Breast epithelium (tissue), 3 donors: Measurements from ENCODE around the gene RAB44.

Source experiments
- POLR2A ChIP-seq: fragments of 450-650 bp; IDR thresholded peaks from one replicate; pipeline ENCODE4 v1.6.1; 2016; ENCODE audit warnings: antibody characterized with exemption, mild to moderate bottlenecking, moderate library complexity
- POLR2AphosphoS5 ChIP-seq, 3 donors: sonication (generic); formaldehyde crosslinking; IDR thresholded peaks; one replicate each; pipeline ENCODE4 v1.6.1; 2017; ENCODE audit warnings: antibody characterized with exemption in 3 of 3
- TF ChIP-seq, protein P1 (sequence below), 3 donors: fragments of 450-650 bp; IDR thresholded peaks; one replicate each; pipeline ENCODE4 v1.5.1; 2016 to 2017; ENCODE audit warnings: antibody characterized with exemption in 3 of 3, mild to moderate bottlenecking in 3 of 3, moderate library complexity in 3 of 3

DNA sequence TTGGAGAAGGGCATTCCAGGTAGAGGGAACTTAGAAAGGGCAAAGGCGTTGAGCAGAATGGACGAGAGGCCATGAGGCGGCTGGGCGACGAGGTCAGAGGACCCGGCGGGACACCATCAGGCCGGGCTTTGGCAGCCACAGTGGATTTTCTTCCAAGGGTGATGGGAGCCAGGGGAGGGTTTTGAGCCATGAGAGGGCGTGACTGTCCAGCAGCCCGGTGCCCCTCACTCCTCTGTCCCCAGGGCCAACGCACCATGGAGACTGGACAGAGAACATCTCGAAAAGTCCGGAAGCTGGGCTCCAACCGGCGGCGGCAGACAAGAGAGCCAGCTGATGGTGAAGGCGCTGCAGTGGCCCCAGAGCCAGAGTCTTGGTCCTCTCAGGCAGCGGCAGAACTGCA is 6.4 kb downstream of the RAB44 start:
- TF ChIP-seq, protein P1, sequence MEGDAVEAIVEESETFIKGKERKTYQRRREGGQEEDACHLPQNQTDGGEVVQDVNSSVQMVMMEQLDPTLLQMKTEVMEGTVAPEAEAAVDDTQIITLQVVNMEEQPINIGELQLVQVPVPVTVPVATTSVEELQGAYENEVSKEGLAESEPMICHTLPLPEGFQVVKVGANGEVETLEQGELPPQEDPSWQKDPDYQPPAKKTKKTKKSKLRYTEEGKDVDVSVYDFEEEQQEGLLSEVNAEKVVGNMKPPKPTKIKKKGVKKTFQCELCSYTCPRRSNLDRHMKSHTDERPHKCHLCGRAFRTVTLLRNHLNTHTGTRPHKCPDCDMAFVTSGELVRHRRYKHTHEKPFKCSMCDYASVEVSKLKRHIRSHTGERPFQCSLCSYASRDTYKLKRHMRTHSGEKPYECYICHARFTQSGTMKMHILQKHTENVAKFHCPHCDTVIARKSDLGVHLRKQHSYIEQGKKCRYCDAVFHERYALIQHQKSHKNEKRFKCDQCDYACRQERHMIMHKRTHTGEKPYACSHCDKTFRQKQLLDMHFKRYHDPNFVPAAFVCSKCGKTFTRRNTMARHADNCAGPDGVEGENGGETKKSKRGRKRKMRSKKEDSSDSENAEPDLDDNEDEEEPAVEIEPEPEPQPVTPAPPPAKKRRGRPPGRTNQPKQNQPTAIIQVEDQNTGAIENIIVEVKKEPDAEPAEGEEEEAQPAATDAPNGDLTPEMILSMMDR (IDR thresholded peaks at IDR 0.05) = no peak
- TF ChIP-seq POLR2A = no peak
- no peak for TF ChIP-seq POLR2AphosphoS5 (IDR thresholded peaks at IDR 0.05)
